ENCODE measurements around the gene TM4SF1. TPM values are rescaled to one million over a fixed set of nuclear protein-coding genes. Genes with fewer than 3 reads are reported as not detected.

TM4SF1 gene
- total RNA-seq, 1 experiment from 2014 or later = 0.66 TPM

- TF ChIP-seq REST (IDR thresholded peaks at IDR 0.05; ENCODE audit: low read depth) = no peak
- peak; percentile 78; the same call in 1 of the 2 replicates for TF ChIP-seq SRF (IDR thresholded peaks at IDR 0.05; ENCODE audit: low read depth)
- peak; percentile 60; the same call in 1 of the 2 replicates for TF ChIP-seq ATF3 (IDR thresholded peaks at IDR 0.05)
- TF ChIP-seq ZNF274 (IDR thresholded peaks at IDR 0.05; ENCODE audit: low read depth, low read length) = no peak
- no peak for TF ChIP-seq POLR2A (IDR thresholded peaks at IDR 0.05; ENCODE audit: borderline replicate concordance, extremely low read depth, insufficient read depth, insufficient read length)
- TF ChIP-seq EZH2 (IDR thresholded peaks at IDR 0.05) = no peak
- peak; percentile 31 for TF ChIP-seq TCF7L2 (IDR thresholded peaks at IDR 0.05; ENCODE audit: borderline replicate concordance, extremely low read depth, insufficient read depth, insufficient read length)
- TF ChIP-seq ELF1 (IDR thresholded peaks at IDR 0.05; ENCODE audit: borderline replicate concordance, low read depth) = no peak; the same call in 1 of the 2 replicates
- TF ChIP-seq EGR1 (IDR thresholded peaks at IDR 0.05; ENCODE audit: low read depth) = peak; percentile 82
- TF ChIP-seq JUND (IDR thresholded peaks at IDR 0.05) = peak; percentile 98
- TF ChIP-seq SP1 (IDR thresholded peaks at IDR 0.05; ENCODE audit: low read depth) = peak; percentile 96
- peak; percentile 37 for TF ChIP-seq ZBTB33 (IDR thresholded peaks at IDR 0.05; ENCODE audit: extremely low read depth, insufficient replicate concordance, low read length)
- peak; percentile 82 for TF ChIP-seq CEBPB (IDR thresholded peaks at IDR 0.05; ENCODE audit: low read depth)
Measured at GRCh38 chr3:149366941-149367840, 10.3 kb downstream of the TM4SF1 start (continued).
